Breast epithelium (tissue), 4 donors: ENCODE measurements around the gene GP1BB. TPM values are rescaled to one million over a fixed set of nuclear protein-coding genes. Genes with fewer than 3 reads are reported as not detected.

Experiments used
- DNase-seq, 2 donors: peaks; one replicate each; pipeline ENCODE4 v3.0.0-alpha.2; 2019; ENCODE audit warnings: low spot score in 2 of 2
- H3K27ac ChIP-seq, 2 donors: fragments of 200-600 bp; sonication (generic) in 1 of 2; one replicate each; pipeline ENCODE4 v1.5.1; 2016 to 2019; ENCODE audit warnings: mild to moderate bottlenecking in 1 of 2
- H3K27me3 ChIP-seq, 2 donors: fragments of 200-600 bp; sonication (generic) in 1 of 2; one replicate each; pipeline versions ENCODE4 v1.5.1 to v1.6.0; 2017 to 2019; ENCODE audit warnings: control low read depth in 1 of 2, mild to moderate bottlenecking in 1 of 2
- H3K36me3 ChIP-seq: fragments of 200-600 bp; one replicate; pipeline ENCODE4 v1.5.1; 2019
- H3K4me1 ChIP-seq, 2 donors: fragments of 200-600 bp; sonication (generic); one replicate each; pipeline ENCODE4 v1.5.1; 2016 to 2019; ENCODE audit warnings: control low read depth in 1 of 2
- H3K4me3 ChIP-seq, 3 donors: fragments of 200-600 bp; sonication (generic); 1 replicate in 2 of 3; 2 replicates in 1 of 3; pipeline ENCODE4 v1.5.1; 2016 to 2019; ENCODE audit warnings: mild to moderate bottlenecking in 3 of 3, moderate library complexity in 2 of 3
- H3K9me3 ChIP-seq, 2 donors: fragments of 200-600 bp; sonication (generic) in 1 of 2; one replicate each; pipeline ENCODE4 v1.5.1; 2016 to 2019; ENCODE audit warnings: control low read depth in 1 of 2
- CTCF ChIP-seq, 3 donors: fragments of 450-650 bp; IDR thresholded peaks; one replicate each; pipeline ENCODE4 v1.5.1; 2016 to 2017; ENCODE audit warnings: antibody characterized with exemption in 3 of 3, mild to moderate bottlenecking in 3 of 3, moderate library complexity in 3 of 3
- POLR2A ChIP-seq: fragments of 450-650 bp; IDR thresholded peaks from one replicate; pipeline ENCODE4 v1.6.1; 2016; ENCODE audit warnings: antibody characterized with exemption, mild to moderate bottlenecking, moderate library complexity
- POLR2AphosphoS5 ChIP-seq, 3 donors: sonication (generic); formaldehyde crosslinking; IDR thresholded peaks; one replicate each; pipeline ENCODE4 v1.6.1; 2017; ENCODE audit warnings: antibody characterized with exemption in 3 of 3
- intact Hi-C: fragments of 100-400 bp; cut with DNase I; formaldehyde crosslinking; loops from one replicate; pipeline ENCODE4 v1.15.1; 2023; ENCODE audit warnings: low total_unique reads
- total RNA-seq, 3 donors: library from RNA; depleted of rRNA; stranded (reverse); fragments of >200 nt; gene quantifications; one replicate each; pipeline ENCODE4 v1.1.0, GENCODE V29; 2016

The GP1BB gene
- total RNA-seq, 3 donors from 2014 or later, result 1.3 to 6.2 (median 2.9) TPM

GRCh38 chr22:19760058-19760950 lies 37.0 kb downstream of the GP1BB start, which contains the start of gene TBX1:
Gene TBX1 (plus strand): TSS chr22:19760778. CDS start chr22:19760844, 66 bp downstream.
- Histone ChIP-seq H3K9me3 (no peaks in the 10 kb centered on the region), H3K4me3 (peak within 1 kb of the TSS; percentile 37 to 69 (median 45)), H3K27me3 (peaks cover 3 to 33% of the 10 kb centered on the region in 2 donors), H3K36me3 (no peaks in the 10 kb centered on the region), H3K4me1 (peaks cover 5% of the 10 kb centered on the region in 2 donors), H3K27ac (peak within 1 kb of the TSS in 1 of 2 donors; percentile 76)
- no peak for DNase-seq
- intact Hi-C loops, result no loop called here
- TF ChIP-seq POLR2A (no peak), POLR2AphosphoS5 (IDR thresholded peaks at IDR 0.05) (no peak), CTCF (IDR thresholded peaks at IDR 0.05) (no peak)

DNA sequence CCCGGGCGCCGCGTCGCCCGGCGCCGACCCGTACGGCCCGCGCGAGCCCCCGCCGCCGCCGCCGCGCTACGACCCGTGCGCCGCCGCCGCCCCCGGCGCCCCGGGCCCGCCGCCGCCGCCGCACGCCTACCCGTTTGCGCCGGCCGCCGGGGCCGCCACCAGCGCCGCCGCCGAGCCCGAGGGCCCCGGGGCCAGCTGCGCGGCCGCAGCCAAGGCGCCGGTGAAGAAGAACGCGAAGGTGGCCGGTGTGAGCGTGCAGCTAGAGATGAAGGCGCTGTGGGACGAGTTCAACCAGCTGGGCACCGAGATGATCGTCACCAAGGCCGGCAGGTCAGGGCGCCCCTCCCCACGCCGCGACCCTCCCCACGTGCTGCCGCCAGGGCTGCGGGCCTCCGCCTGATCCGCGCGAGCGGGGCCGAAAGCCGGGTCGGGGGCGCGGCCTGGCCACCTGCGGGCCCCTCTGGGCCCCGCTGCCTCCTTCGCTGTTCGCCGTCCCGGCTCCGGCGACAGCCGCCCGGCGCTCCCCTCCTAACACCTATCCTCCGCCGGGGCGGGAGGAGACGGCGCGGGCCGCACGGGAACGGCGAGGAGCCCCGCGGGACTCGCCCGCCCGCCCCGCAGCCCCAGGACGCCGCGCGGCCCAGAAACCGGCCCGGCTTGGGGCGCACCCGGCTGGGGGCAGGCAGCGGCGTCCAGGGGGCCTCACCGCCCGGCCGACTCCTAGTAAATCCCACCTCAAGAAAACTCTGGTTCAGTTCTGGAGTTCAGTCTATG lies 37.8 kb downstream of the GP1BB start:
- Histone ChIP-seq H3K27ac (peak overlapping the region in 1 of 2 donors; percentile 76), H3K4me3 (peak overlapping the region; percentile 37 to 69 (median 45)), H3K36me3 (no peaks in the 10 kb centered on the region), H3K9me3 (no peaks in the 10 kb centered on the region), H3K27me3 (peaks cover 0 to 27% of the 10 kb centered on the region in 2 donors), H3K4me1 (peaks cover 3 to 5% of the 10 kb centered on the region in 2 donors)
- TF ChIP-seq CTCF (IDR thresholded peaks at IDR 0.05), result no peak
- TF ChIP-seq POLR2A, result no peak
- no peak for TF ChIP-seq POLR2AphosphoS5 (IDR thresholded peaks at IDR 0.05)
- intact Hi-C loops, result no loop called here
- DNase-seq, result no peak

DNA sequence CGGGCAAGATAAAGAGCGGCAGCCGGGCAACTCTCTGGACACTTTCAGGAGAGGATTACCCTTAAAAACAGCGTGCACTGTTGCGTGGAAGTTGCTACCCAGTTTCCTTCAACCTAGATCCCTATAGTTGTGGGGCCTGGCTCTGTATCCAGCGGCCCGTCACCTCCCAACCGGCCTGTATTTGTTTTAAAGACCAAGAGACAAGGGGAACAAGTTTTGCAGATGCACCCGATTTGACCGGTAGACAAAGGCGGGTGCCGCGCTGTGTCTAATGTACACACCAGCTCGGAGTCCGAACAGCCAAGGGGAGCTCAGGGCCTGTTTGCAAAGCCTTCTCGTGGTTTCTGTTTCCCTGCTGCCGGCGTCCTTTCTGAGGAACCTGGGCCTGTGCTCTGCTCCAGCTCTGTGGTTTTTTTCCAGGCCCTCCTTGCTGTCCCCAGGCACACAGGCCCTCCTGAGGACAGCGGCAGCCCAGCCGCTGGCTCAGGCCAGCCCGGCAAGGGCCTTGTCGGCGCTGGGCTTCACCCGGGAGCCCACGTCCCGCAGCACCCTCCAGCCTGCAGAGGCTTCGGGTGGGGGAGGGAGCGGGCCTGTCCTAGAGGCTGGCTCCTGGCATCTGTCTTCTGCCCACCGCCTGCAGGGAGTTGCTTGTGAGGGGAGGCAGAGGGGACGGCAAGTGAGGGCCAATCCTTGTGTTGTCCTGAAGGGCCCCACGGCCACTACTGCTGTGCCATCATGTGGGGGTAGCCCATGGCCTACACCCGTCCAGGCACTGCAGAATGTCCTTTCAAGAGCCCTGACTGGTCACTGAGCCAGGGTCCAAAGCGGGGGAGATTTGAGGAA lies 38.6 kb downstream of the GP1BB start:
- DNase-seq, result no peak
- Histone ChIP-seq H3K27ac (peak overlapping the region in 1 of 2 donors; percentile 77), H3K36me3 (no peaks in the 10 kb centered on the region), H3K9me3 (no peaks in the 10 kb centered on the region), H3K4me3 (peak overlapping the region; percentile 37 to 69 (median 45)), H3K4me1 (peaks cover 0 to under 1% of the 10 kb centered on the region in 2 donors), H3K27me3 (peaks cover 0 to 21% of the 10 kb centered on the region in 2 donors)
- intact Hi-C loops, result no loop called here
- TF ChIP-seq POLR2A, result no peak
- no peak for TF ChIP-seq POLR2AphosphoS5 (IDR thresholded peaks at IDR 0.05)
- no peak for TF ChIP-seq CTCF (IDR thresholded peaks at IDR 0.05)

DNA sequence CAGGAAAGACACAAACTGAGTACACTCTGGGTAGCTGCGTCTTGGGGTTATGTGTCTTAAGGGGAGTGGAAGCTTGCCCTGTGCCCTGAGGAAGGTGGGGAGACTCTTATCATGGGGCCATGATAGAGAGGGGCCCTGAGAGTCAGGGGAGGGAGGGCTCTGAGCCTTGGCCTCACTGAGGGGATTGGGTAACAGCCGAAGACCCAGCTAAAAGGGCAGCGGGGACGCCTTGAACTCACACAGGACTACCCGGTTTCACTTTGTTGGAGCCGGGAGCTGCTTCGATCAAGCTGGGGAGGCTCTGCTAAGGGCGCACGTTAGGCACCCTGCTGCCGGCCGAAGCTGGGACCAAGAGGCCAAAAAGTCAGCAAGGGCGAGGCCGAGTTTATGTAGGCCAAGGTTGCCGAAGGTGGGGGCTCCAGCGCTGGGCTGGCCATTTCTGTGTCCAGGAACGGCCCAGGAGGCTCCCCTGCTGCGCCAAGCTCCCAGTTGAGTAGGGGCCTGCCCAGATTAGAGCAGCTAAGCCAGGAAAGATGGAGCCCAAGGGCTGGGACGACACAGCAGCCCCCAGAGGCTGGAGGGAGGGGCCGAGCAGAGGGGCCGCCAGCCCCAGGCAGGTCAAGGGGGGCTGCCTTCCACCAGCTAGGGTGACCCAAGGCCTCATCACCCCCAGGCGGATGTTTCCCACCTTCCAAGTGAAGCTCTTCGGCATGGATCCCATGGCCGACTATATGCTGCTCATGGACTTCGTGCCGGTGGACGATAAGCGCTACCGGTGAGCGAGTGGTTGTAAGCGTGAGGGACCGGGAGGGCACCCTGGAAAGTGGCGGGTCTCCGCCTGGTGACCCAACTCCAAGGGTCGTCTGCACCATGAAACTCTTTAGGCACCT lies 39.5 kb downstream of the GP1BB start:
- no peak for DNase-seq
- H3K9me3 ChIP-seq, result no peaks in the 10 kb centered on the region
- peaks cover 0 to 27% of the 10 kb centered on the region in 2 donors for H3K27me3 ChIP-seq
- intact Hi-C loops, result no loop called here
- no peaks in the 10 kb centered on the region for H3K36me3 ChIP-seq
- H3K4me1 ChIP-seq, result peaks cover 0 to 4% of the 10 kb centered on the region in 2 donors
- peak overlapping the region; percentile 37 to 69 (median 45) for H3K4me3 ChIP-seq
- H3K27ac ChIP-seq, result peak overlapping the region in 1 of 2 donors; percentile 77
- TF ChIP-seq POLR2AphosphoS5 (IDR thresholded peaks at IDR 0.05) (no peak), CTCF (IDR thresholded peaks at IDR 0.05) (no peak), POLR2A (no peak)
